A549 (cell line): ENCODE measurements around the gene INPP5A. TPM values are rescaled to one million over a fixed set of nuclear protein-coding genes. Genes with fewer than 3 reads are reported as not detected.

Experiments
- ATAC-seq, 2 experiments: fragments of 200-7000 bp in 1 of 2; fragments of >200 bp in 1 of 2; cut with Nextera tagmentation in 1 of 2; cut with Tn5 transposase in 1 of 2; 3 replicates each; pipeline versions ENCODE4 v1.8.0 to v1.9.1; 2018 to 2020; ENCODE audit warnings: mild to moderate bottlenecking in 1 of 2, moderate library complexity in 1 of 2
- CTCF ChIA-PET: fragments of 300-600 bp; sonication (Branson Sonifier 250); formaldehyde crosslinking; extraction: SDS; loops from one replicate; lab custom pipeline; 2021; ENCODE audit warnings: antibody characterized with exemption, inconsistent platforms; lab: Yijun Ruan, JAX
- POLR2A ChIA-PET: fragments of 350-600 bp; formaldehyde crosslinking; extraction: SDS; loops from one replicate; lab custom pipeline; 2021; ENCODE audit warnings: antibody characterized with exemption, inconsistent platforms; lab: Yijun Ruan, JAX
- DNase-seq, 2 experiments: peaks; one replicate each; pipeline versions ENCODE4 v3.0.0 to v3.0.0-alpha.2; 2011 to 2016; ENCODE audit warnings: low read depth in 1 of 2, low spot score in 1 of 2
- FAIRE-seq: peaks from 2 replicates; lab custom pipeline; 2011; peaks lifted over from hg19 to GRCh38; lab: Jason Lieb, UNC
- H3K27ac ChIP-seq, 2 experiments: fragments of >200 bp; sonication (Bioruptor Twin); formaldehyde crosslinking; 3 replicates each; pipeline ENCODE4 v1.5.1; 2016 to 2017
- H3K4me1 ChIP-seq: fragments of >200 bp; sonication (Bioruptor Twin); formaldehyde crosslinking; 3 replicates; pipeline ENCODE4 v1.6.1; 2016
- H3K4me2 ChIP-seq: fragments of >200 bp; sonication (Bioruptor Twin); formaldehyde crosslinking; 3 replicates; pipeline ENCODE4 v1.6.1; 2016
- H3K4me3 ChIP-seq: fragments of >200 bp; sonication (Bioruptor Twin); formaldehyde crosslinking; 3 replicates; pipeline ENCODE4 v1.5.1; 2016
- H3K9me3 ChIP-seq: fragments of >200 bp; sonication (Bioruptor Twin); formaldehyde crosslinking; 3 replicates; pipeline ENCODE4 v1.6.1; 2016
- BHLHE40 ChIP-seq: IDR thresholded peaks from 2 replicates; pipeline ENCODE4 v1.6.1; 2012; ENCODE audit warnings: low read depth, low read length, inconsistent platforms
- CHD2 ChIP-seq: fragments of 150-350 bp; IDR thresholded peaks from 2 replicates; pipeline ENCODE4 v1.6.1; 2014; ENCODE audit warnings: low read length; ENCODE audit not compliant: partially characterized antibody
- EP300 ChIP-seq, 2 experiments: fragments of >200 bp; sonication (Bioruptor Twin); formaldehyde crosslinking; IDR thresholded peaks; 2 replicates in 1 of 2; 3 replicates in 1 of 2; pipeline ENCODE4 v1.6.1; 2016 to 2017
- HDAC2 ChIP-seq: fragments of 200-600 bp; sonication (generic); IDR thresholded peaks from 2 replicates; pipeline ENCODE4 v1.6.1; 2016
- HOXA7 ChIP-seq: fragments of 250-450 bp; sonication (Bioruptor Pico); IDR thresholded peaks from 2 replicates; pipeline ENCODE4 v1.5.0; 2020; ENCODE audit warnings: mild to moderate bottlenecking, moderate library complexity
- HOXB13 ChIP-seq: fragments of 250-450 bp; sonication (Bioruptor Pico); IDR thresholded peaks from 2 replicates; pipeline ENCODE4 v1.5.0; 2020; ENCODE audit warnings: low read depth, mild to moderate bottlenecking, moderate library complexity
- JUNB ChIP-seq: fragments of >200 bp; sonication (Bioruptor Twin); formaldehyde crosslinking; IDR thresholded peaks from 2 replicates; pipeline ENCODE4 v1.6.1; 2016
- MAZ ChIP-seq: fragments of 150-350 bp; IDR thresholded peaks from 2 replicates; pipeline ENCODE4 v1.6.1; 2014; ENCODE audit warnings: antibody characterized with exemption, low read depth, low read length, borderline replicate concordance
- MYC ChIP-seq: IDR thresholded peaks from 2 replicates; pipeline ENCODE4 v1.6.1; 2012; ENCODE audit warnings: mild to moderate bottlenecking, inconsistent platforms, low read length, improper control_type of control experiment, borderline replicate concordance
- NFE2L2 ChIP-seq: fragments of 150-350 bp; conservative IDR thresholded peaks from 2 replicates; pipeline ENCODE4 v1.6.1; 2014; ENCODE audit warnings: low read length
- NPAS2 ChIP-seq: fragments of 250-450 bp; sonication (Bioruptor Pico); IDR thresholded peaks from 2 replicates; pipeline ENCODE4 v1.8.0; 2022; ENCODE audit warnings: mild to moderate bottlenecking, moderate library complexity, borderline replicate concordance
- RAD21 ChIP-seq, 2 experiments: fragments of >200 bp in 1 of 2; sonication (Bioruptor Twin) in 1 of 2; formaldehyde crosslinking in 1 of 2; IDR thresholded peaks in 1 of 2; conservative IDR thresholded peaks in 1 of 2; 2 replicates in 1 of 2; 3 replicates in 1 of 2; pipeline ENCODE4 v1.6.1; 2012 to 2018; ENCODE audit warnings: inconsistent platforms in 1 of 2
- REST ChIP-seq: fragments of 200-600 bp; sonication (generic); IDR thresholded peaks from 2 replicates; pipeline ENCODE4 v1.6.1; 2016; ENCODE audit warnings: antibody characterized with exemption, mild to moderate bottlenecking, moderate library complexity
- SMC3 ChIP-seq: fragments of >200 bp; sonication (Bioruptor Twin); formaldehyde crosslinking; IDR thresholded peaks from 3 replicates; pipeline ENCODE4 v1.6.1; 2018; ENCODE audit warnings: inconsistent platforms
- SREBF2 ChIP-seq: fragments of 450-650 bp; IDR thresholded peaks from 2 replicates; pipeline ENCODE4 v1.6.1; 2014; ENCODE audit warnings: mild to moderate bottlenecking, moderate library complexity
- TFCP2L1 ChIP-seq: fragments of 250-450 bp; sonication (Bioruptor Pico); IDR thresholded peaks from 2 replicates; pipeline ENCODE4 v1.5.0; 2021; ENCODE audit warnings: mild to moderate bottlenecking
- TP53 ChIP-seq: fragments of 250-450 bp; sonication (Bioruptor Pico); IDR thresholded peaks from 2 replicates; pipeline ENCODE4 v1.5.0; 2021; ENCODE audit warnings: mild to moderate bottlenecking, moderate library complexity
- ZC3H11A ChIP-seq: fragments of 450-650 bp; IDR thresholded peaks from 2 replicates; pipeline ENCODE4 v1.6.1; 2014; ENCODE audit warnings: antibody characterized with exemption, mild to moderate bottlenecking
- ZFP36 ChIP-seq: fragments of 450-650 bp; IDR thresholded peaks from 2 replicates; pipeline ENCODE4 v1.6.1; 2014; ENCODE audit warnings: borderline replicate concordance; ENCODE audit not compliant: partially characterized antibody
- ZNF302 ChIP-seq: fragments of 250-450 bp; sonication (Bioruptor Pico); IDR thresholded peaks from 2 replicates; pipeline ENCODE4 v1.9.0; 2021; ENCODE audit warnings: inconsistent platforms, mild to moderate bottlenecking, moderate library complexity
- WGBS: methylation state at CpG from one replicate; pipeline ENCODE4 v1.1.6; 2017; ENCODE audit errors: missing lambda C conversion rate; 5-methylcytosine and 5-hydroxymethylcytosine counted together
- polyA plus RNA-seq, 4 experiments: library from polyadenylated mRNA; depleted of rRNA in 3 of 4; stranded (reverse); fragments of >200 nt; fragmentation: RNase III in 1 of 4; extraction: RNeasy Plus Mini Kit Qiagen cat#74134 plus additional on column Dnase treatment in 1 of 4; gene quantifications; 2 replicates in 3 of 4; 3 replicates in 1 of 4; pipeline ENCODE4 v1.2.3, GENCODE V29; 2011 to 2017
- TF ChIP-seq, protein P1 (sequence below): IDR thresholded peaks from 2 replicates; pipeline ENCODE4 v1.6.1; 2012
- TF ChIP-seq, protein P2 (sequence below): fragments of 450-650 bp; IDR thresholded peaks from 2 replicates; pipeline ENCODE4 v1.6.1; 2014; ENCODE audit warnings: antibody characterized with exemption
- TF ChIP-seq, protein P3 (sequence below): IDR thresholded peaks from 2 replicates; pipeline ENCODE4 v1.6.1; 2012; ENCODE audit warnings: low read depth, borderline replicate concordance

The INPP5A gene
- polyA plus RNA-seq, 2 of the 4 experiments (the other 2 are of a cell fraction), result 13.7 to 15.1 TPM

- no peak for FAIRE-seq
Measured at GRCh38 chr10:132691711-132692153, 154.1 kb downstream of the INPP5A start.

DNA sequence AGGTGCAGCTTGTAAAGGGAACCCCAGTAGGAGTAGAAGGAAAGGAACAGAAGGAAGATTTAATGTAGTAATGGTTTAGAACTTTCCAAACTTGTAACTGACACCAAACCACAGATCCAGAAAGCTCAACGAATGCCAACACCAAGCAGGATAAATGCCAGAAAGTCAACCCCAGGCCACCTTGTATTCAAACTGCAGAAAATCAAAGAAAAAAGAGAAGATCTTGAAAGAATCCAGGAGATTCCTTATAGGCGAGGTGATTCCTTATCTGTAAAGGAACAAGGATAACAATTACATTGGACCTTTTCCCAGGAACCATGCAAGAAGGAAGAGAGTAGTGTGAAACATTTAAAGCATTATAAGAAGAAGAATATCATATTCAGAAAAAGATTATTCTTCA is 154.7 kb downstream of the INPP5A start:
- 87% methylated on average over 2 of the region's 2 CpGs for WGBS
- H3K4me2 ChIP-seq, result no peak overlapping the region
- FAIRE-seq, result no peak
- DNase-seq, result no peak
- H3K4me3 ChIP-seq, result no peak overlapping the region
- TF ChIP-seq BHLHE40 (no peak), NPAS2 (CRISPR knock-in tag) (no peak), HOXB13 (CRISPR knock-in tag) (no peak), HOXA7 (CRISPR knock-in tag) (no peak), HDAC2 (no peak), ZFP36 (no peak), SMC3 (no peak), MAZ (no peak), SREBF2 (no peak), JUNB (no peak), REST (no peak), TP53 (CRISPR knock-in tag) (no peak), EP300 (IDR thresholded peaks at IDR 0.05) (no peak), MYC (no peak)
- TF ChIP-seq, protein P1, sequence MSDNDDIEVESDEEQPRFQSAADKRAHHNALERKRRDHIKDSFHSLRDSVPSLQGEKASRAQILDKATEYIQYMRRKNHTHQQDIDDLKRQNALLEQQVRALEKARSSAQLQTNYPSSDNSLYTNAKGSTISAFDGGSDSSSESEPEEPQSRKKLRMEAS, result no peak
- TF ChIP-seq, protein P2, sequence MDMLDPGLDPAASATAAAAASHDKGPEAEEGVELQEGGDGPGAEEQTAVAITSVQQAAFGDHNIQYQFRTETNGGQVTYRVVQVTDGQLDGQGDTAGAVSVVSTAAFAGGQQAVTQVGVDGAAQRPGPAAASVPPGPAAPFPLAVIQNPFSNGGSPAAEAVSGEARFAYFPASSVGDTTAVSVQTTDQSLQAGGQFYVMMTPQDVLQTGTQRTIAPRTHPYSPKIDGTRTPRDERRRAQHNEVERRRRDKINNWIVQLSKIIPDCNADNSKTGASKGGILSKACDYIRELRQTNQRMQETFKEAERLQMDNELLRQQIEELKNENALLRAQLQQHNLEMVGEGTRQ, result no peak
- H3K4me1 ChIP-seq, result no peaks in the 10 kb centered on the region
- ATAC-seq, result no peak
- POLR2A ChIA-PET, result no interaction called here
- H3K9me3 ChIP-seq, result no peaks in the 10 kb centered on the region; the same call in 2 of the 3 replicates
- CTCF ChIA-PET, result interaction anchor here (1.5 to 2.7 kb wide), 2 partner anchors 11 to 38 kb away, joined by 3 to 10 read pairs; no protein-coding TSS in a partner anchor
- no peak overlapping the region for H3K27ac ChIP-seq

More at GRCh38 chr10:132691711-132692153, 154.1 kb downstream of the INPP5A start:
- Histone ChIP-seq H3K4me2 (no peak overlapping the region), H3K27ac (no peak overlapping the region), H3K4me3 (no peak overlapping the region)
- WGBS, result 96% methylated on average over 48 of the region's 48 CpGs
- TF ChIP-seq ZNF302 (CRISPR knock-in tag) (no peak), ZC3H11A (no peak), HDAC2 (no peak), NPAS2 (CRISPR knock-in tag) (no peak), TFCP2L1 (CRISPR knock-in tag) (no peak), RAD21 (conservative IDR thresholded peaks at IDR 0.05 in 1 of 2, IDR thresholded peaks at IDR 0.05 in 1 of 2) (no peak), CHD2 (no peak), NFE2L2 (no peak), ZFP36 (no peak)
- TF ChIP-seq, protein P3, sequence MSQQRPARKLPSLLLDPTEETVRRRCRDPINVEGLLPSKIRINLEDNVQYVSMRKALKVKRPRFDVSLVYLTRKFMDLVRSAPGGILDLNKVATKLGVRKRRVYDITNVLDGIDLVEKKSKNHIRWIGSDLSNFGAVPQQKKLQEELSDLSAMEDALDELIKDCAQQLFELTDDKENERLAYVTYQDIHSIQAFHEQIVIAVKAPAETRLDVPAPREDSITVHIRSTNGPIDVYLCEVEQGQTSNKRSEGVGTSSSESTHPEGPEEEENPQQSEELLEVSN, result no peak
- TF ChIP-seq, all 56 proteins: peak for 0
- ATAC-seq, result no peak
- ChIA-PET CTCF (no interaction called here), POLR2A (no interaction called here)
- Histone ChIP-seq H3K4me1 (no peaks in the 10 kb centered on the region), H3K9me3 (no peaks in the 10 kb centered on the region; the same call in 2 of the 3 replicates)
- no peak for DNase-seq
